Activated CD4-positive, alpha-beta T cell treated with anti-CD3 and anti-CD28 coated beads, Interleukin-2, amount 50 U/mL, for 1 hour (primary cell): ENCODE measurements around the gene MYO9B.

ENCODE experiments used
- DNase-seq: peaks from one replicate; pipeline ENCODE4 v3.0.0-alpha.2; 2020

MYO9B gene

DNA sequence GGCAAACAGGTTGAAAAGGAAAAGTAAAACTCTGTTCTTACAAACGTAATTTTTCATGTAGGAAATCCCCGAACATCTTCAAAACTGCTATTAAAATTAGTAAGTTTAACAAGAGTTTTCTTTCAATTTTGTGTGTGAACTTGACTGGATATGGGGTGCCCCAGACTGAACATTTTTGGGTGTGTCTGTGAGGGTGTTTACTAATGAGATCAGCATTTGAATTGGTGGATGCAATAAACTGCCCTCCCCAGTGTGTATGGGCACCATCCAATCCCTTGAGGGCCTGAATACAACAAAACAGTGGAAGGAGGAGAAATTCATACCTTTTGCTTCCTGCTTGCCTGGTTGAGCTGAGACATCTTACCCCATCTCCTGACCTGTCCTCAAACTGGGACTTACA is 12.1 kb upstream of the MYO9B start:
- DNase-seq: no peak

- no peak for DNase-seq
Measured at GRCh38 chr19:17069193-17069592, 6.4 kb upstream of the MYO9B start.

DNA sequence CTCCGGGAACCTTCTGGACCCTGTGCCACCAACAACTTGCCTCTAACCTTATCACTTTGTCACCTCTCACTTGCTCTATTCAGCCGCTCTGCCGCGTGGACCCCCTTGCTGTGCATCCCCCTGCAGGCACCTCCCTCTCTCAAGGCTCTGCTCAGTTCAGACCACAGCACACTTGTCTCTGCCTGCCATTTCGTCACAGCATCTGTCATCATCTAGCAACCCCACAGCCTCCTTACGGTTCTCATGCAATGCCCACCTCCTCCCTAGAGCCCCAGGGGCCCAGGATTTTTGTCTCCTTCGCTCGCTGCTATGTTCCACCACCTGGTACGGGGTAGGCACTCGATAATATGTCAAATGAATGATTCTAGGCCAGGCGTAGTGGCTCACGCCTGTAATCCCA is 5.2 kb upstream of the MYO9B start:
- DNase-seq: no peak

DNA sequence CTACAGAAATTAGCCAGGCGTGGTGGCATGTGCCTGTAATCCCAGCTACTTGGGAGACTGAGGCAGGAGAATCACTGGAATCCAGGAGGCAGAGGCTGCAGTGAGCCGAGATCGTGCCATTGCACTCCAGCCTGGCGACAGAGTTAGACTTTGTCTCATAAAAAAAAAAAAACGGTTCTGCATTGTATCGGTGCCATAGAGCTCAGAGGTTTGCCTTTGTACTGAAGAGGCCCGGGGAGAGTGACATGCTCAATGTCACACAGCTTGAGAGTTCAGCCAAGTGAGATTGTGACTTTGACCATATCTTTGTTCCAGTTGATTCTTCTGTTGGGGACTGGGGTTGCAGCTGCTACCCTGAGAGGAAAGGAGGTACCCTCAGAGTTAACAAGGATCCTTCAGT is 4.7 kb upstream of the MYO9B start:
- DNase-seq: no peak

DNA sequence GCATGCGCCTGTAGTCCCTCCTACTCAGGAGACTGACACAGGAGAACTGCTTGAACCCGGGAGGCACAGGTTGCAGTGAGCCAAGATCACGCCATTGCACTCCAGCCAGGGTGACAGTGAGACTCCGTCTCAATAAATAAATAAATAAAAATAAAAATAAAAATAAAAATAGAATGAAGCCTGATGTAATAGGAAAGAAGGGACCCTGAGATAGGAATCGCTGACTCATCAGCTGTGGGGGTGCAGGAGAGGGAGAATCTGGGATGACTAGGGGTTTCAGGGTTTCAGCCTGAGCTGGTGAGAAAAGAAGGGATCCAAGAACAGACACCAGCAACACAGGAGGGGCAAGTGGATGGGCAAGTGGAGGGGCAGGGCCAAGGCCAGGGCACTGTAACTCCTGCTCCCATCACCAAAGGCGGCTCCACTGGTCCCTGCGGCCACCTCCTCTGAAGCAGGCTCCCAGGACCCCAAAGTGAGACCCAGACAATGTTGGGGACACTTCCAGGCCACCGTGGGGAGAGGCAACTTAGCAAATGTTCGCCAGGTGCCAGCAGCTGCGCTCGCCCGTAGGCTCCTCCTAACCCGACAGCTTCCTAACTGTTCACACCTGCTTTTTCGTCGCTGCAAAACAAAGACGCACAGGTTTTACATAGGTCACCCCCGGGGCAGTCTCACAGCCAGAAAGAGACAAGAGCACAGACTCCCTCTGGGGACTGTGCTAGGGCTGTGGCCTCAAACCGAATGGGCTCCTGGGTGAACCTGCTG is 1.5 kb upstream of the MYO9B start:
- DNase-seq: no peak

DNA sequence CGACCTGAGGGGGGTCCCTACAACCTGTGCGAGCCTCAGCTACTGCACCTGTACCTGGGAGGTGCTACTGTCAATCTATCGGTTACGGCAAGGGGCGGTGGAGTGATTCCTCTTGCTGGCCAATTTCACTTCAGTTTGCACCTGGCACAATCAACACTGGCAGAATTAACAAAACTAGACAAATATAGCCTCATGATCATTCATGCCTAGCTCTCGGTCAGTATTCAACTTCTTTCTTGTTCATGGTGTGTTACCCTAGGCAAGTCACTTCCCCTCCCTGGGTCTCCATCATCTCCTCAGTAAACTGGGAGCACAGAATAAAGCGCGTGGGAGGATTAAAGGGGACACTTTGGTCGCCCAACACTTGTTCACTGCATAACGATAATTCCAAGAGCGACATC is 943 bp upstream of the MYO9B start:
- no peak for DNase-seq

GRCh38 chr19:17075864-17076542 is 426 bp downstream of the MYO9B start:
- peak; percentile 37 for DNase-seq

- DNase-seq: no peak
Measured at GRCh38 chr19:17076543-17076991, 990 bp downstream of the MYO9B start.

DNA sequence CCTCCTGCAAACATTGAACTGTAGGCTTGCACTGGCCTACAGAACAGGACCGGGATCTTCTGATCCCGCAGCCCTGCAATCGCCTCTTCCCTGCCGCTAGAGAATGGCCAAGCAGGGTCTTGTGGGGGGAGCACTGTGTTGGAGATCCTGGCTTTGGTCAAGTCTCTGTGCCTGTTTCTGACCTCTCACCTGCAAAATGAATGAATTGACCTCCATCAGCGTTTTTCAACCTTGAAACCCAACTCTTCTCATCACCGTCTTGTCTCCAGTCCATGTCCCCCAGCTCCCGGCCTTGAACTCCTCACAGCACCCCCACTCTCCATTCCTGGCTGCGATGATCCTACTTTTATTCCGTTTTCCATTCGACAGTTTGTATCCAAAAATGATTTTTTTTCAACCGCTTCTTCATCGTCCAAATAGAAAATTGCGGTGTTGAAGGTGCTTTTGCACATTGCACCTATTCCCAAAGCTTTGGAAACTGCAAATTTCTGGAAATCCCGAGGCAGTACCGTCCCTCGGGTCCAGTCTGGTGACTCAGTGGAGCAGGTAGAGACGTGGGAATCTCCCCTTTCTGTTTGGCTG is 2.0 kb downstream of the MYO9B start:
- DNase-seq: no peak

- DNase-seq: no peak
Measured at GRCh38 chr19:17078036-17078919, 2.7 kb downstream of the MYO9B start.

GRCh38 chr19:17078920-17079709 is 3.5 kb downstream of the MYO9B start:
- DNase-seq: no peak

DNA sequence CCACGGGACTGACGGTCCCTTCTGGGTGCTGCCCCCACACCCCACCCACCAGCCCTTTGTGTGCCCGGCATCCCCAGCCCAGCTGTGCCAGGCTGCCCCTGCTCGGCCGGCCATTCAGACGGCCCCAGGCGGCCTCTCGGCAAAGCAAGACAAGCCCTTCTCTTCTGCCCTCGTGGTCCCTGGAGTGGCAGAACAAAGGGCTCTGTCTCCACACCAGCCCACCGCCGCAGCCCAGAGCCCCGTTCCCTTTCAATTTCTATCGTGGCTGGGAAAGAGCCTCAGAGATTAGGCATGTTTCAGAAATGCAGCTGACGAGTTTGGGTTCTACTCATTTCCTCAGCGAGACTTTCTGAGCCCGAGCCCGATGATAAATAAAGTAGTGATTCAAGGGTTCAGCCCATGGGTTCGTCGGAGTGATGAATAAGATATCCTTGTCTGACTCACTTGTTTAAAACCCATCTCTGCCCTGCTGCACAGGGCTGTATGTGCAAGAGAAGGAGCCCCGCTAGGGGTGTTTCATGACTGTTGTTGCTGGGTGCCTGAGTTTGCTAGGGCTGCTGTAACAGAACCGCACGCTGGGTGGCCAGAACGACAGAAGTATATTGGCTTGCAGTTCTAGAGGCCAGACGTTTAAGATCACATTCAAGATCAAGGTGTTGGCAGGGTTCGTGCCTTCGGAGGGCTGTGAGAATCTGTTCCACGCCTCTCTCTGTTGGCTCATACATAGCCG is 4.3 kb downstream of the MYO9B start:
- peak; percentile 57 for DNase-seq

- DNase-seq: no peak
Measured at GRCh38 chr19:17080440-17080801, 4.8 kb downstream of the MYO9B start.

GRCh38 chr19:17081672-17082630 is 6.4 kb downstream of the MYO9B start:
- no peak for DNase-seq

DNA sequence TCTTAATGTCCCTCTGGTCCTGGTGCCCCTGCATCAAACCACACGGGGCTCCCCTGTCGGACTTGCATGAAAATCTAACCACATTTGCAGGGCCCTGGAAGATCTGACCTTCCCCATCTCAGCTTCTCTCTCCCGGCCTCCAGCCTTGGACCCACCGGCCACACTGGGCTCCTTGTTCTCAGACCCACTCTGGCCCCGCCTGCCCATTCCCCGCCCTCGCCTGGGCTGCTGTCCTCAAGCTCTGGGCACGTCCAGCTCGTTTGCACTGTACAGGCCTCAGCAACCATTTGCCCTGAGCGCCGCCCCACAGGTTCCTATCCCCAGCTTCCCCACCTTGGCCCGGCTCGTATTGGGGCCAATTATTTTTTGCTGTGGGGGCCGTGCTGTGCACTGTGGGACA is 10.5 kb downstream of the MYO9B start:
- DNase-seq: no peak

GRCh38 chr19:17086834-17087233 is 11.3 kb downstream of the MYO9B start:
- no peak for DNase-seq

DNA sequence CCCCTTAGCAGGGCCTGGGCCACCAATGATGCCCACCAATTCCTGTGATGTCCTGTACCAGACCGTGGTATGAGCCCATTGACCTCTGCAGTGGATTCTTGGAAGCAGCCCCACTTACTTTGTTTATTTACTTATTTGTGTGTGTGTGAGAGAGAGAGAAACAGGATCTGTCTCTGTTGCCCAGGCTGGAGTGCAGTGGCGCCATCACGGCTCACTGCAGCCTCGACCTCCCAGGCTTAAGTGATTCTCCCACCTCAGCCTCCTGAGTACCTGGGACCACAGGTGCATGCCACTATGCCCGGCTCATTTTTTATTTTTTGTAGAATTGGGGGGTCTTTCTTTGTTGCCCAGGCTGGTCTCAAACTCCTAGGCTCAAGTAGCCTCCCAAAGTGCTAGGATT is 13.0 kb downstream of the MYO9B start:
- DNase-seq: no peak

DNA sequence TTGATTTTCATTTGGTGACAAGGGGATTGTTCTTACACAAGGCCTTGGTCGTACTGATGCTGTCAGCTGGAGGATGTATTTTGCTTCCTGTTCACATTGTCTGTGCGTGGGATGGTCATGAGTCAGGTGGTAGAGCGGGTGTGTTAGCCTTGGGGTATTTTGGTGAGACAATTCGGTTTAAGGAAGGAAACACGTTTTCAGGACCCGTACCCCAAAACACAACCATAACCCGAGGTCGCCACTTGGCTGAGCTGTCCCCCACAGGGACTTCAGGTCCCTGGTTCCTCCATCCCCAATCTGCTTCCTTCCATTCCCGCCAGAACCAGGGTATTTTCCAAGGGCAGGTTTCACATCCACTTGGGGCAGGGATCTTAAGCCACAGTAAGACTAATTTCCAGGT is 15.0 kb downstream of the MYO9B start:
- DNase-seq: no peak

- no peak for DNase-seq
Measured at GRCh38 chr19:17091758-17092333, 16.3 kb downstream of the MYO9B start.

DNA sequence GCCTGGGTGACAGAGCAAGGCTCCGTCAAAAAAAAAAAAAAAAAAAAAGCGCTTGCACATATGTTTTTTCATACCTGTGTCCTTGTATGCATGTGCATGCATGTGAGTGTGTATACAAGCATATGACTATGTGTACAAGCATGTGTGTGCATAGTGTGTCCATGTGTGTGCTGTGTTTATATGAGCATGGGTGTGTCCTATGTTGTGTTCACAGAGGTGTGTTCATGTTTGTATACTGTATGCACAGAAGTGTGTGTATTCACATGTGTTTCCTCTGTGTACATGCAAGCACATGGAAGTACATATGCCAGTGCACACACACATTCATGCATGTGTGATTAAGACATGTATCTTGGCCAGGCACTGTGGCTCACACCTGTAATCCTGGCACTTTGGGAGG is 17.1 kb downstream of the MYO9B start:
- DNase-seq: no peak
